K562 (cell line): ENCODE data around the gene GPR52. TPM values are rescaled to one million over a fixed set of nuclear protein-coding genes. Genes with fewer than 3 reads are reported as not detected.

Experiments
- ATAC-seq: fragments of 200-7000 bp; cut with Tn5 transposase; 3 replicates; pipeline ENCODE4 v1.9.1; 2020; ENCODE audit warnings: moderate library complexity
- BruUV-seq: library from RNA; stranded (reverse); fragments of 400-500 nt; replicated peaks from 2 replicates; lab custom pipeline; 2021; lab: Mats Ljungman, UMichigan
- CTCF ChIA-PET: fragments of 300-600 bp; formaldehyde crosslinking; extraction: SDS; loops from one replicate; lab custom pipeline; 2021; ENCODE audit warnings: low intra/inter-chr PET ratio; lab: Yijun Ruan, JAX
- POLR2A ChIA-PET: fragments of 300-600, 350-650 bp; sonication (Branson Sonifier 250); formaldehyde crosslinking; extraction: SDS; loops from one replicate; lab custom pipeline; 2021; ENCODE audit warnings: antibody characterized with exemption, inconsistent platforms; lab: Yijun Ruan, JAX
- DNase-seq, 4 experiments: peaks; one replicate each; pipeline versions ENCODE4 v3.0.0 to v3.0.0-alpha.2; 2011 to 2018; ENCODE audit warnings: low spot score in 3 of 4, mixed read lengths in 3 of 4; ENCODE audit errors: extremely low read depth in 1 of 4
- FAIRE-seq: peaks from 2 replicates; lab custom pipeline; 2011; peaks lifted over from hg19 to GRCh38; lab: Jason Lieb, UNC
- H2AFZ ChIP-seq: 2 replicates; pipeline ENCODE4 v1.6.0; 2011; ENCODE audit warnings: low read depth, low read length, control low read depth, inconsistent platforms
- H3K27ac ChIP-seq: fragments of 200-600 bp; 3 replicates; pipeline ENCODE4 v1.8.0; 2011; ENCODE audit warnings: low read depth, mild to moderate bottlenecking, control low read depth, inconsistent platforms, low read length, moderate library complexity, mixed read lengths; ENCODE audit errors: extremely low read depth
- H3K27me3 ChIP-seq, 2 experiments: fragments of 300-600 bp in 1 of 2; 2 replicates in 1 of 2; 3 replicates in 1 of 2; pipeline versions ENCODE4 v1.6.0 to v1.8.0; 2011; ENCODE audit warnings: inconsistent platforms in 2 of 2, low read length in 2 of 2, mild to moderate bottlenecking in 1 of 2, mixed read lengths in 1 of 2, moderate library complexity in 1 of 2; ENCODE audit not compliant: control insufficient read depth in 2 of 2, insufficient read depth in 2 of 2
- H3K36me3 ChIP-seq: fragments of 300-600 bp; 3 replicates; pipeline ENCODE4 v1.8.0; 2011; ENCODE audit warnings: mild to moderate bottlenecking, low read length, inconsistent platforms; ENCODE audit not compliant: control insufficient read depth, insufficient read depth
- H3K4me1 ChIP-seq, 2 experiments: fragments of 200-600 bp in 1 of 2; replicated peaks in 1 of 2; 2 replicates in 1 of 2; 3 replicates in 1 of 2; pipeline versions ENCODE4 v1.5.1 to v1.8.0; 2011; ENCODE audit warnings: inconsistent platforms in 2 of 2, low read length in 2 of 2, mild to moderate bottlenecking in 1 of 2, mixed read lengths in 1 of 2, moderate library complexity in 1 of 2; ENCODE audit not compliant: control insufficient read depth in 2 of 2, insufficient read depth in 2 of 2
- H3K4me2 ChIP-seq: 2 replicates; pipeline ENCODE4 v1.6.1; 2011; ENCODE audit warnings: low read length, control low read depth, inconsistent platforms, mixed read lengths; ENCODE audit not compliant: insufficient read depth
- H3K4me3 ChIP-seq: fragments of 200-600 bp; sonication (generic), shearing (Covaris generic); 2 replicates; pipeline ENCODE4 v1.5.1; 2016; ENCODE audit warnings: control low read depth, inconsistent platforms
- H3K79me2 ChIP-seq: fragments of 200-600 bp; 3 replicates; pipeline ENCODE4 v1.8.0; 2011; ENCODE audit warnings: low read length, inconsistent platforms; ENCODE audit not compliant: control insufficient read depth, insufficient read depth
- H3K9ac ChIP-seq, 2 experiments: 2 replicates each; pipeline versions ENCODE4 v1.6.0 to v1.6.1; 2011; ENCODE audit warnings: low read depth in 2 of 2, low read length in 2 of 2, control low read depth in 1 of 2, inconsistent platforms in 1 of 2, mild to moderate bottlenecking in 1 of 2, mixed read lengths in 1 of 2; ENCODE audit not compliant: insufficient read depth in 1 of 2
- H3K9me1 ChIP-seq: one replicate; pipeline ENCODE4 v1.6.0; 2011; ENCODE audit warnings: inconsistent platforms, mild to moderate bottlenecking, low read length, moderate library complexity; ENCODE audit not compliant: control insufficient read depth, insufficient read depth
- H3K9me3 ChIP-seq: replicated peaks from 2 replicates; pipeline ENCODE4 v1.5.1; 2011; ENCODE audit warnings: low read depth, low read length, inconsistent platforms; ENCODE audit not compliant: control insufficient read depth, insufficient read depth
- H4K20me1 ChIP-seq: replicated peaks from 2 replicates; pipeline ENCODE4 v1.6.1; 2011; ENCODE audit warnings: low read length, inconsistent platforms, mixed read lengths; ENCODE audit not compliant: control insufficient read depth, insufficient read depth
- ARID3B ChIP-seq: fragments of 250-450 bp; sonication (Bioruptor Pico); IDR thresholded peaks from 2 replicates; pipeline ENCODE4 v1.4.0; 2020; ENCODE audit warnings: borderline replicate concordance
- NCOA6 ChIP-seq: fragments of 450-650 bp; IDR thresholded peaks from 2 replicates; pipeline ENCODE4 v1.6.1; 2017; ENCODE audit warnings: mild to moderate bottlenecking
- NUFIP1 ChIP-seq: fragments of 450-650 bp; IDR thresholded peaks from 2 replicates; pipeline ENCODE4 v1.6.1; 2018; ENCODE audit not compliant: partially characterized antibody
- PCBP1 ChIP-seq: fragments of 200-400 bp; formaldehyde crosslinking; IDR thresholded peaks from 2 replicates; pipeline ENCODE4 v1.6.1; 2018; ENCODE audit warnings: mild to moderate bottlenecking, low read depth, low read length; ENCODE audit not compliant: poor library complexity, severe bottlenecking
- RNF2 ChIP-seq: sonication (generic); IDR thresholded peaks from 2 replicates; pipeline ENCODE4 v1.6.1; 2016
- SMARCA5 ChIP-seq: fragments of 450-650 bp; IDR thresholded peaks from 2 replicates; pipeline ENCODE4 v1.6.1; 2016
- SRF ChIP-seq, 2 experiments: fragments of 250-450, 450-650 bp in 1 of 2; sonication (Bioruptor Pico) in 1 of 2; sonication (generic) in 1 of 2; formaldehyde crosslinking; IDR thresholded peaks; 2 replicates each; pipeline versions ENCODE4 v1.5.0 to v1.5.1; 2020 to 2022; ENCODE audit warnings: mild to moderate bottlenecking in 1 of 2, missing genetic modification reagents in 1 of 2
- ZNF184 ChIP-seq: sonication (generic); formaldehyde crosslinking; IDR thresholded peaks from 2 replicates; pipeline ENCODE4 v1.5.0; 2020; ENCODE audit warnings: missing genetic modification reagents
- ZNF699 ChIP-seq: fragments of 250-450 bp; sonication (Bioruptor Pico); IDR thresholded peaks from 2 replicates; pipeline ENCODE4 v1.8.0; 2021; ENCODE audit warnings: mild to moderate bottlenecking, moderate library complexity; ENCODE audit not compliant: insufficient replicate concordance
- WGBS: fragments of 100-300 bp; shearing (Covaris generic); methylation state at CpG from one replicate; pipeline ENCODE4 v1.1.6; 2016; ENCODE audit warnings: low coverage, mixed read lengths; ENCODE audit not compliant: insufficient coverage; ENCODE audit errors: missing lambda C conversion rate; 5-methylcytosine and 5-hydroxymethylcytosine counted together
- in situ Hi-C: fragments of 300-500 bp; cut with MboI; formaldehyde crosslinking; loops from 4 replicates; pipeline ENCODE4 v1.15.0; 2018; ENCODE audit warnings: inconsistent platforms, mixed read lengths
- intact Hi-C: fragments of 100-400 bp; cut with micrococcal nuclease; formaldehyde crosslinking; loops from 2 replicates; pipeline ENCODE4 v1.14.2; 2022
- polyA plus RNA-seq, 8 experiments: library from polyadenylated mRNA; depleted of rRNA in 4 of 8; stranded (reverse) in 5 of 8; unstranded in 3 of 8; fragments of >200 nt; fragmentation: Nextera tagmentation in 2 of 8; fragmentation: Illumina TruSeq in 1 of 8; extraction: Ambion mirVana in 2 of 8; extraction: Trizol in 1 of 8; gene quantifications; 2 replicates each; pipeline versions ENCODE4 v1.2.1 to v1.2.3, GENCODE V29; 2011 to 2014; ENCODE audit warnings: inconsistent platforms in 1 of 8, missing spikeins in 1 of 8
- total RNA-seq, 7 experiments: library from RNA; depleted of rRNA in 6 of 7; stranded (reverse); fragments of >200 nt in 6 of 7; fragmentation: Illumina TruSeq in 2 of 7; extraction: Trizol in 2 of 7; gene quantifications; 2 replicates each; pipeline versions ENCODE4 v1.2.1 to v1.2.3, GENCODE V29; 2011 to 2021; ENCODE audit warnings: low replicate concordance in 1 of 7

The GPR52 gene
- total and polyA plus RNA-seq, 9 of the 15 experiments (the other 6 are each of a cell fraction or from before 2014, with no cell fraction given): 0.12 to 4.9 (median 1.1) TPM; not detected in 3

- H3K27ac ChIP-seq: no peak overlapping the region
- no peak for DNase-seq
- in situ Hi-C loops: no loop called here
- no peak overlapping the region for H3K4me2 ChIP-seq
- ChIA-PET CTCF (no interaction called here), POLR2A (no interaction called here)
- H3K9me1 ChIP-seq: no peaks in the 10 kb centered on the region
- intact Hi-C loops: no loop called here
- 89% methylated on average over 4 of the region's 4 CpGs for WGBS
- no peak for TF ChIP-seq NCOA6
- no peak for TF ChIP-seq NUFIP1
- no peak for TF ChIP-seq SRF (CRISPR knock-in tag; IDR thresholded peaks at IDR 0.05)
- no peak for TF ChIP-seq SMARCA5
- no peak for TF ChIP-seq ZNF699 (CRISPR knock-in tag)
- TF ChIP-seq, all 486 proteins: peak for 0
- H3K4me3 ChIP-seq: no peak overlapping the region
- BruUV-seq: no TSS peak
- H3K4me1 ChIP-seq: no peaks in the 10 kb centered on the region
- peaks cover 10% of the 10 kb centered on the region; the same call in 2 of the 3 replicates for H3K36me3 ChIP-seq
- no peak overlapping the region for H2AFZ ChIP-seq
- H3K27me3 ChIP-seq: no peaks in the 10 kb centered on the region
- FAIRE-seq: no peak
- no peaks in the 10 kb centered on the region for H3K79me2 ChIP-seq
- ATAC-seq: no peak
- no peaks in the 10 kb centered on the region for H4K20me1 ChIP-seq
- no peak overlapping the region for H3K9ac ChIP-seq
- no peaks in the 10 kb centered on the region for H3K9me3 ChIP-seq
Measured at GRCh38 chr1:174398246-174398645, 49.5 kb upstream of the GPR52 start.

DNA sequence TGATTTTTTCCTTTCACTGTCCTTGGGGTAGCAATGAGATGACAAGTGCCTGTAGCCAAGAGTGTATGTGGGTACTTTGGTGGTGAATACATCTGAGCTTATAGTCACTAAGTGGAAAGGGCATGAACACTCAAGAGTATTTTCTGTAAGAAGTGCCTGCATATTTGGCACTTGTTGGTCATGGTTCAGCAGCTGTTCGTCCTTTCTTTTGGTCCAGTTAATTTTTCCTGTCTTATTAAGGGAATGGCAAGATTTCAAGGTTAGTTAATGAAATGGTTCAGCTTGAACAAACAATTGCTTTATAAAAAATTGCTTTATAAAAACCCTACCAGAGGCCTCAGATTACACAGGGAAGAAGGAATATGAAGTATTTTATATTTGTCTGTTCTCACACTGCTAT lies 48.6 kb upstream of the GPR52 start:
- Histone ChIP-seq H3K9me1 (no peaks in the 10 kb centered on the region), H3K9me3 (no peaks in the 10 kb centered on the region), H3K9ac (no peak overlapping the region), H3K27me3 (no peaks in the 10 kb centered on the region), H3K4me1 (no peaks in the 10 kb centered on the region), H4K20me1 (no peaks in the 10 kb centered on the region)
- intact Hi-C loops (no loop called here), in situ Hi-C loops (no loop called here)
- ATAC-seq: no peak
- BruUV-seq: no TSS peak
- CTCF ChIA-PET: no interaction called here
- TF ChIP-seq ARID3B (CRISPR knock-in tag) (no peak), RNF2 (no peak), ZNF184 (no peak), PCBP1 (no peak)
- TF ChIP-seq, all 486 proteins: peak for 0
- Histone ChIP-seq H3K79me2 (no peaks in the 10 kb centered on the region), H3K4me2 (no peak overlapping the region), H3K4me3 (no peak overlapping the region), H3K27ac (no peak overlapping the region), H2AFZ (no peak overlapping the region), H3K36me3 (peaks cover 10% of the 10 kb centered on the region; the same call in 2 of the 3 replicates)
- POLR2A ChIA-PET: no interaction called here
- no peak for FAIRE-seq
- WGBS: 65% methylated on average over 1 of the region's 1 CpG
- no peak for DNase-seq
